Stomach (tissue), 4 donors: Measurements from ENCODE around the gene MYCL.

ENCODE experiments used
- CTCF ChIP-seq, 7 experiments: fragments of 450-650 bp in 4 of 7; fragments of 200-600 bp in 3 of 7; sonication (generic) in 3 of 7; IDR thresholded peaks; one replicate each; pipeline ENCODE4 v1.5.1; 2016 to 2019; ENCODE audit warnings: antibody characterized with exemption in 7 of 7, control low read depth in 2 of 7, mild to moderate bottlenecking in 1 of 7
- EP300 ChIP-seq: sonication (generic); formaldehyde crosslinking; IDR thresholded peaks from one replicate; pipeline ENCODE4 v1.6.1; 2017; ENCODE audit warnings: antibody characterized with exemption
- POLR2A ChIP-seq, 4 donors: fragments of 450-650 bp; IDR thresholded peaks; one replicate each; pipeline ENCODE4 v1.6.1; 2016; ENCODE audit warnings: antibody characterized with exemption in 4 of 4, control low read depth in 2 of 4, mild to moderate bottlenecking in 1 of 4, moderate library complexity in 1 of 4

DNA sequence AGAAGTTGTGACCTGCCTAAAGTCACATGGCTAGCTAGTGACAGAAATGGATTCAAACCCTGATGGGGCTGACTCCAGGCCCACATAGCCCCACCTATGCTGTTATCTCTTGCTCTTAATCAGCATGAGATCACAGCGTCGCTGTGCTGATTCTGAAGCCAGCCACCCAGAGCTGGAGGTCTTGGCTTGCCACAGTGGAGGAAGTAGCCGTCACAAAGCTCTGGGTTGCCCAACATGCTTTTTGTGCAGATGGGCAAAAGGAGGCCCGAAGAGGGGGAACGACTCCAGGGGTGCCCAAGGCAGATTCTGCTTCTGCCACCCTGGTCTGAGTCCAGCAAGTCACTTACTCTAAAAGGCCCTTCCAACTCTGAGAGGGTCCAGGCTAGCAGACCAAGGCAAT, 38.5 kb upstream of the MYCL start:
- no peak for TF ChIP-seq POLR2A (IDR thresholded peaks at IDR 0.05)
- TF ChIP-seq CTCF (IDR thresholded peaks at IDR 0.05): no peak
- TF ChIP-seq EP300: no peak
